Measurements from ENCODE around the gene RTKN.
A peak's percentile ranks its signal among the peaks of the same experiment; 100 is the strongest.
"Not testable (repeated sequence)": the region's sequence is repeated elsewhere in the genome, so short reads cannot be mapped to it uniquely, and the experiment has no call there.

The RTKN gene

GRCh38 chr2:74441690-74442482 is at the start of gene RTKN:
Gene RTKN, minus strand, starts transcription at chr2:74441937. Its CDS starts 121 bp downstream, at chr2:74441816.
- H3K27ac ChIP-seq (ENCODE audit: low read depth, low read length) = peak within 1 kb of the TSS; percentile 96
- peak within 1 kb of the TSS; percentile 76 to 78 for H3K4me3 ChIP-seq (ENCODE audit: low read depth in 1 of 2, low read length in 2 of 2)
- peaks cover 0 to 4% of the 10 kb centered on the region in 2 donors for H3K27me3 ChIP-seq (ENCODE audit: control insufficient read depth in 1 of 2, insufficient read depth in 2 of 2, low read length in 2 of 2)
- H3K4me1 ChIP-seq (ENCODE audit: control insufficient read depth in 1 of 2, insufficient read depth in 2 of 2, low read length in 2 of 2) = peaks cover 38 to 47% of the 10 kb centered on the region in 2 donors
- H3K9ac ChIP-seq (ENCODE audit: low read depth in 1 of 2, low read length in 2 of 2) = peak within 1 kb of the TSS; percentile 73 to 75
- H3K9me3 ChIP-seq (ENCODE audit: control insufficient read depth in 1 of 2, low read length in 2 of 2) = no peaks in the 10 kb centered on the region
- peaks cover 0 to 2% of the 10 kb centered on the region in 2 donors for H3K36me3 ChIP-seq (ENCODE audit: control insufficient read depth in 1 of 2, insufficient read depth in 2 of 2, low read length in 2 of 2)

GRCh38 chr2:74489906-74490305 is 48.2 kb upstream of the RTKN start:
- Histone ChIP-seq H3K36me3 (ENCODE audit: control insufficient read depth in 1 of 2, insufficient read depth in 2 of 2, low read length in 2 of 2) (peaks cover 31 to 66% of the 10 kb centered on the region in 2 donors), H3K4me1 (ENCODE audit: control insufficient read depth in 1 of 2, insufficient read depth in 2 of 2, low read length in 2 of 2) (peaks cover 17 to 25% of the 10 kb centered on the region in 2 donors), H3K27ac (ENCODE audit: low read depth, low read length) (no peak overlapping the region), H3K4me3 (ENCODE audit: low read depth in 1 of 2, low read length in 2 of 2) (no peak overlapping the region), H3K9me3 (ENCODE audit: control insufficient read depth in 1 of 2, low read length in 2 of 2) (no peaks in the 10 kb centered on the region), H3K9ac (ENCODE audit: low read depth in 1 of 2, low read length in 2 of 2) (no peak overlapping the region), H3K27me3 (ENCODE audit: control insufficient read depth in 1 of 2, insufficient read depth in 2 of 2, low read length in 2 of 2) (no peaks in the 10 kb centered on the region)

GRCh38 chr2:74488643-74489481 is 47.1 kb upstream of the RTKN start:
- H3K9ac ChIP-seq (ENCODE audit: low read depth in 1 of 2, low read length in 2 of 2) = peak overlapping the region; percentile 3 to 47
- no peaks in the 10 kb centered on the region for H3K27me3 ChIP-seq (ENCODE audit: control insufficient read depth in 1 of 2, insufficient read depth in 2 of 2, low read length in 2 of 2)
- peaks cover 17 to 25% of the 10 kb centered on the region in 2 donors for H3K4me1 ChIP-seq (ENCODE audit: control insufficient read depth in 1 of 2, insufficient read depth in 2 of 2, low read length in 2 of 2)
- H3K27ac ChIP-seq (ENCODE audit: low read depth, low read length) = no peak overlapping the region
- peak overlapping the region in 1 of 2 donors; percentile 28 for H3K4me3 ChIP-seq (ENCODE audit: low read depth in 1 of 2, low read length in 2 of 2)
- no peaks in the 10 kb centered on the region for H3K9me3 ChIP-seq (ENCODE audit: control insufficient read depth in 1 of 2, low read length in 2 of 2)
- H3K36me3 ChIP-seq (ENCODE audit: control insufficient read depth in 1 of 2, insufficient read depth in 2 of 2, low read length in 2 of 2) = peaks cover 30 to 64% of the 10 kb centered on the region in 2 donors

- H3K27ac ChIP-seq (ENCODE audit: low read depth, low read length) = no peak overlapping the region
- no peak overlapping the region for H3K9ac ChIP-seq (ENCODE audit: low read depth in 1 of 2, low read length in 2 of 2)
- H3K9me3 ChIP-seq (ENCODE audit: control insufficient read depth in 1 of 2, low read length in 2 of 2) = no peaks in the 10 kb centered on the region
- peaks cover 25 to 40% of the 10 kb centered on the region in 2 donors for H3K4me1 ChIP-seq (ENCODE audit: control insufficient read depth in 1 of 2, insufficient read depth in 2 of 2, low read length in 2 of 2)
- H3K4me3 ChIP-seq (ENCODE audit: low read depth in 1 of 2, low read length in 2 of 2) = no peak overlapping the region
- peaks cover 5 to 37% of the 10 kb centered on the region in 2 donors for H3K36me3 ChIP-seq (ENCODE audit: control insufficient read depth in 1 of 2, insufficient read depth in 2 of 2, low read length in 2 of 2)
- H3K27me3 ChIP-seq (ENCODE audit: control insufficient read depth in 1 of 2, insufficient read depth in 2 of 2, low read length in 2 of 2) = no peaks in the 10 kb centered on the region
Measured at GRCh38 chr2:74486141-74486540, 44.4 kb upstream of the RTKN start.

GRCh38 chr2:74483675-74484164 is 42.0 kb upstream of the RTKN start:
- Histone ChIP-seq H3K4me1 (ENCODE audit: control insufficient read depth in 1 of 2, insufficient read depth in 2 of 2, low read length in 2 of 2) (peaks cover 27 to 36% of the 10 kb centered on the region in 2 donors), H3K4me3 (ENCODE audit: low read depth in 1 of 2, low read length in 2 of 2) (peak overlapping the region; percentile 92 to 96), H3K9ac (ENCODE audit: low read depth in 1 of 2, low read length in 2 of 2) (peak overlapping the region; percentile 67 to 98), H3K36me3 (ENCODE audit: control insufficient read depth in 1 of 2, insufficient read depth in 2 of 2, low read length in 2 of 2) (peaks cover 0 to 33% of the 10 kb centered on the region in 2 donors)
- not testable (repeated sequence) for H3K27me3 ChIP-seq (ENCODE audit: control insufficient read depth in 1 of 2, insufficient read depth in 2 of 2, low read length in 2 of 2); H3K27ac ChIP-seq (ENCODE audit: low read depth, low read length); H3K9me3 ChIP-seq (ENCODE audit: control insufficient read depth in 1 of 2, low read length in 2 of 2)

GRCh38 chr2:74482801-74483674 is 41.3 kb upstream of the RTKN start, which contains the start of the genes CCDC142 and TTC31:
Gene CCDC142, minus strand, starts transcription at chr2:74482998. Its CDS starts 161 bp downstream, at chr2:74482837.
Gene TTC31, plus strand, starts transcription at chr2:74483081. Its CDS starts 15 bp downstream, at chr2:74483096.
- peaks cover 0 to 28% of the 10 kb centered on the region in 2 donors for H3K36me3 ChIP-seq (ENCODE audit: control insufficient read depth in 1 of 2, insufficient read depth in 2 of 2, low read length in 2 of 2)
- H3K9me3 ChIP-seq (ENCODE audit: control insufficient read depth in 1 of 2, low read length in 2 of 2) = no peaks in the 10 kb centered on the region
- H3K27me3 ChIP-seq (ENCODE audit: control insufficient read depth in 1 of 2, insufficient read depth in 2 of 2, low read length in 2 of 2) = no peaks in the 10 kb centered on the region
- peaks cover 21 to 29% of the 10 kb centered on the region in 2 donors for H3K4me1 ChIP-seq (ENCODE audit: control insufficient read depth in 1 of 2, insufficient read depth in 2 of 2, low read length in 2 of 2)
- H3K9ac ChIP-seq (ENCODE audit: low read depth in 1 of 2, low read length in 2 of 2) = peak within 1 kb of the TSS; percentile 67 to 98
- peak within 1 kb of the TSS; percentile 92 to 96 for H3K4me3 ChIP-seq (ENCODE audit: low read depth in 1 of 2, low read length in 2 of 2)
- H3K27ac ChIP-seq (ENCODE audit: low read depth, low read length) = peak within 1 kb of the TSS; percentile 84

- Histone ChIP-seq H3K27me3 (ENCODE audit: control insufficient read depth in 1 of 2, insufficient read depth in 2 of 2, low read length in 2 of 2) (no peaks in the 10 kb centered on the region), H3K36me3 (ENCODE audit: control insufficient read depth in 1 of 2, insufficient read depth in 2 of 2, low read length in 2 of 2) (peaks cover 0 to 28% of the 10 kb centered on the region in 2 donors), H3K4me3 (ENCODE audit: low read depth in 1 of 2, low read length in 2 of 2) (peak overlapping the region; percentile 92 to 96), H3K27ac (ENCODE audit: low read depth, low read length) (peak overlapping the region; percentile 84), H3K4me1 (ENCODE audit: control insufficient read depth in 1 of 2, insufficient read depth in 2 of 2, low read length in 2 of 2) (peaks cover 24 to 32% of the 10 kb centered on the region in 2 donors), H3K9me3 (ENCODE audit: control insufficient read depth in 1 of 2, low read length in 2 of 2) (no peaks in the 10 kb centered on the region), H3K9ac (ENCODE audit: low read depth in 1 of 2, low read length in 2 of 2) (peak overlapping the region; percentile 67 to 98)
Measured at GRCh38 chr2:74481961-74482800, 40.4 kb upstream of the RTKN start.

GRCh38 chr2:74481431-74481830 is 39.7 kb upstream of the RTKN start:
- peaks cover 29 to 37% of the 10 kb centered on the region in 2 donors for H3K4me1 ChIP-seq (ENCODE audit: control insufficient read depth in 1 of 2, insufficient read depth in 2 of 2, low read length in 2 of 2)
- H3K27me3 ChIP-seq (ENCODE audit: control insufficient read depth in 1 of 2, insufficient read depth in 2 of 2, low read length in 2 of 2) = no peaks in the 10 kb centered on the region
- H3K9me3 ChIP-seq (ENCODE audit: control insufficient read depth in 1 of 2, low read length in 2 of 2) = no peaks in the 10 kb centered on the region
- peaks cover 0 to 30% of the 10 kb centered on the region in 2 donors for H3K36me3 ChIP-seq (ENCODE audit: control insufficient read depth in 1 of 2, insufficient read depth in 2 of 2, low read length in 2 of 2)
- peak overlapping the region; percentile 67 to 98 for H3K9ac ChIP-seq (ENCODE audit: low read depth in 1 of 2, low read length in 2 of 2)
- no peak overlapping the region for H3K27ac ChIP-seq (ENCODE audit: low read depth, low read length)
- H3K4me3 ChIP-seq (ENCODE audit: low read depth in 1 of 2, low read length in 2 of 2) = peak overlapping the region; percentile 92 to 96

Measured in duodenal mucosa (tissue), 2 donors.